HCT116 (cell line): Measurements from ENCODE around the gene C5AR2. TPM values are rescaled to one million over a fixed set of nuclear protein-coding genes. Genes with fewer than 3 reads are reported as not detected.

Experiments used
- ATAC-seq: fragments of 200-7000 bp; cut with Tn5 transposase; 2 replicates; pipeline ENCODE4 v1.9.1; 2020; ENCODE audit warnings: mild to moderate bottlenecking, moderate library complexity
- BruUV-seq: library from RNA; stranded (reverse); fragments of 400-500 nt; replicated peaks from 2 replicates; lab custom pipeline; 2021; lab: Mats Ljungman, UMichigan
- CTCF ChIA-PET: fragments of 300-600 bp; sonication (Branson Sonifier 250); formaldehyde crosslinking; loops from one replicate; lab custom pipeline; 2021; ENCODE audit warnings: antibody characterized with exemption; lab: Charles Lee
- POLR2A ChIA-PET: fragments of 300-600, 350-600 bp; sonication (Branson Sonifier 250); formaldehyde crosslinking; loops from one replicate; lab custom pipeline; 2021; ENCODE audit warnings: antibody characterized with exemption; lab: Charles Lee
- RAD21 ChIA-PET, 2 experiments: fragments of 300-600 bp; sonication (Branson Sonifier 250); formaldehyde crosslinking; loops; one replicate each; lab custom pipeline; 2023; ENCODE audit warnings: low total read pairs in 2 of 2; ENCODE audit not compliant: uncharacterized antibody in 2 of 2, unreplicated experiment in 2 of 2, low non-redundant PET in 1 of 2; lab: Charles Lee
- DNase-seq: peaks from one replicate; pipeline ENCODE4 v3.0.0-alpha.2; 2010; ENCODE audit warnings: low read depth, low spot score
- H2AFZ ChIP-seq: fragments of 200-600 bp; shearing (Covaris generic), sonication (generic); 2 replicates; pipeline ENCODE4 v1.6.1; 2017; ENCODE audit warnings: low read depth, mixed run types, mixed read lengths, antibody characterized with exemption, low read length; ENCODE audit not compliant: poor library complexity, severe bottlenecking
- H3K27ac ChIP-seq: 2 replicates; pipeline ENCODE4 v1.5.1; 2012; ENCODE audit warnings: low read depth, low read length
- H3K27me3 ChIP-seq: fragments of 200-600 bp; sonication (generic); 2 replicates; pipeline ENCODE4 v1.6.1; 2016; ENCODE audit warnings: mixed run types, low read length, mixed read lengths; ENCODE audit not compliant: insufficient read depth
- H3K36me3 ChIP-seq, 2 experiments: fragments of 200-500 bp in 1 of 2; fragments of 200-600 bp in 1 of 2; sonication (Bioruptor generic) in 1 of 2; sonication (generic) in 1 of 2; 2 replicates each; pipeline versions ENCODE4 v1.5.1 to v1.6.1; 2014 to 2016; ENCODE audit warnings: low read length in 2 of 2, inconsistent platforms in 1 of 2, mixed read lengths in 1 of 2, mixed run types in 1 of 2; ENCODE audit not compliant: insufficient read depth in 2 of 2, control insufficient read depth in 1 of 2
- H3K4me1 ChIP-seq, 2 experiments: fragments of 200-600 bp in 1 of 2; sonication (generic) in 1 of 2; 2 replicates each; pipeline versions ENCODE4 v1.5.1 to v1.6.1; 2012 to 2017; ENCODE audit warnings: low read length in 2 of 2, inconsistent platforms in 1 of 2, mild to moderate bottlenecking in 1 of 2, mixed read lengths in 1 of 2, mixed run types in 1 of 2, moderate library complexity in 1 of 2; ENCODE audit not compliant: insufficient read depth in 2 of 2, control insufficient read depth in 1 of 2
- H3K4me2 ChIP-seq: fragments of 200-600 bp; sonication (generic); 2 replicates; pipeline ENCODE4 v1.6.1; 2017; ENCODE audit warnings: mixed run types, low read length, mixed read lengths
- H3K4me3 ChIP-seq, 2 experiments: fragments of 200-600 bp in 1 of 2; sonication (generic) in 1 of 2; replicated peaks in 1 of 2; 2 replicates each; pipeline ENCODE4 v1.5.1; 2011 to 2016; ENCODE audit warnings: low read length in 2 of 2, control low read depth in 1 of 2, low read depth in 1 of 2, mild to moderate bottlenecking in 1 of 2, mixed read lengths in 1 of 2, mixed run types in 1 of 2
- H3K79me2 ChIP-seq: fragments of 200-600 bp; sonication (generic); 2 replicates; pipeline ENCODE4 v1.6.1; 2017; ENCODE audit warnings: mild to moderate bottlenecking, mixed run types, low read length, moderate library complexity, mixed read lengths; ENCODE audit not compliant: insufficient read depth
- H3K9ac ChIP-seq: fragments of 200-600 bp; sonication (generic); 2 replicates; pipeline ENCODE4 v1.6.1; 2016; ENCODE audit warnings: low read length, mixed read lengths
- H3K9me2 ChIP-seq: fragments of 200-600 bp; sonication (generic), shearing (Covaris generic); 2 replicates; pipeline ENCODE4 v1.6.1; 2017; ENCODE audit warnings: mixed run types, mild to moderate bottlenecking, moderate library complexity; ENCODE audit not compliant: insufficient read depth
- H3K9me3 ChIP-seq, 2 experiments: fragments of 200-500 bp in 1 of 2; fragments of 200-600 bp in 1 of 2; sonication (Bioruptor generic) in 1 of 2; sonication (generic) in 1 of 2; 2 replicates each; pipeline ENCODE4 v1.6.1; 2014 to 2017; ENCODE audit warnings: low read length in 2 of 2, mixed read lengths in 2 of 2, inconsistent platforms in 1 of 2, low read depth in 1 of 2, mild to moderate bottlenecking in 1 of 2, mixed run types in 1 of 2, moderate library complexity in 1 of 2; ENCODE audit not compliant: control insufficient read depth in 1 of 2, insufficient read depth in 1 of 2
- H4K20me1 ChIP-seq: fragments of 200-600 bp; sonication (generic), shearing (Covaris generic); 2 replicates; pipeline ENCODE4 v1.6.1; 2017; ENCODE audit warnings: mixed run types, mild to moderate bottlenecking, moderate library complexity; ENCODE audit not compliant: insufficient read depth
- ATF3 ChIP-seq: IDR thresholded peaks from 2 replicates; pipeline ENCODE4 v1.6.1; 2012
- CBX3 ChIP-seq: IDR thresholded peaks from 2 replicates; pipeline ENCODE4 v1.6.1; 2012; ENCODE audit warnings: low read depth
- CEBPB ChIP-seq: IDR thresholded peaks from 2 replicates; pipeline ENCODE4 v1.6.1; 2012; ENCODE audit warnings: low read depth
- CTCF ChIP-seq, 3 experiments: fragments of 200-600 bp in 1 of 3; sonication (generic) in 1 of 3; IDR thresholded peaks in 2 of 3; conservative IDR thresholded peaks in 1 of 3; 2 replicates each; pipeline ENCODE4 v1.5.1; 2012 to 2017; ENCODE audit warnings: low read depth in 2 of 3, low read length in 2 of 3, antibody characterized with exemption in 1 of 3, borderline replicate concordance in 1 of 3, control low read depth in 1 of 3, mild to moderate bottlenecking in 1 of 3, mixed read lengths in 1 of 3, mixed run types in 1 of 3, moderate library complexity in 1 of 3; ENCODE audit not compliant: insufficient read depth in 1 of 3
- ELF1 ChIP-seq: IDR thresholded peaks from 2 replicates; pipeline ENCODE4 v1.6.1; 2012; ENCODE audit warnings: low read depth, borderline replicate concordance
- MAX ChIP-seq: IDR thresholded peaks from 2 replicates; pipeline ENCODE4 v1.6.1; 2012
- POLR2A ChIP-seq: IDR thresholded peaks from 2 replicates; pipeline ENCODE4 v1.7.0; 2011; ENCODE audit warnings: borderline replicate concordance; ENCODE audit not compliant: insufficient read depth, insufficient read length; ENCODE audit errors: extremely low read depth
- RAD21 ChIP-seq: IDR thresholded peaks from 2 replicates; pipeline ENCODE4 v1.6.1; 2012; ENCODE audit warnings: low read depth, mild to moderate bottlenecking
- REST ChIP-seq: IDR thresholded peaks from 2 replicates; pipeline ENCODE4 v1.6.1; 2012; ENCODE audit warnings: low read depth
- SIN3A ChIP-seq: IDR thresholded peaks from 2 replicates; pipeline ENCODE4 v1.6.1; 2012; ENCODE audit warnings: low read depth
- TCF7L2 ChIP-seq: IDR thresholded peaks from 2 replicates; pipeline ENCODE4 v1.7.0; 2011; ENCODE audit warnings: borderline replicate concordance, inconsistent platforms; ENCODE audit not compliant: insufficient read depth, insufficient read length; ENCODE audit errors: extremely low read depth
- ZNF274 ChIP-seq: fragments of 200-500 bp; sonication (Bioruptor generic); IDR thresholded peaks from 2 replicates; pipeline ENCODE4 v1.6.1; 2014; ENCODE audit warnings: mild to moderate bottlenecking, low read depth, low read length, inconsistent platforms
- intact Hi-C: fragments of 100-400 bp; cut with micrococcal nuclease; formaldehyde crosslinking; loops from 2 replicates; pipeline ENCODE4 v1.10.0; 2022
- total RNA-seq: library from RNA; stranded (reverse); gene quantifications from one replicate; pipeline ENCODE4 v1.2.1, GENCODE V29; 2021; ENCODE audit not compliant: unreplicated experiment

The C5AR2 gene
- total RNA-seq, 1 experiment from 2014 or later, result 0.12 TPM

- no TSS peak for BruUV-seq
- Histone ChIP-seq H3K27me3 (no peaks in the 10 kb centered on the region), H3K27ac (no peak overlapping the region)
- DNase-seq, result no peak
- CTCF ChIA-PET, result no interaction called here
- TF ChIP-seq MAX (no peak), ATF3 (no peak), CTCF (IDR thresholded peaks at IDR 0.05 in 2 of 3, conservative IDR thresholded peaks at IDR 0.05 in 1 of 3; ENCODE audit: borderline replicate concordance in 1 of 3, insufficient read depth in 1 of 3, low read depth in 2 of 3, low read length in 2 of 3) (no peak), CBX3 (no peak), CEBPB (no peak), ELF1 (no peak), REST (no peak), RAD21 (no peak), ZNF274 (no peak), POLR2A (no peak), TCF7L2 (no peak), SIN3A (no peak)
- TF ChIP-seq, all 23 proteins: peak for 0
- Histone ChIP-seq H3K9ac (no peak overlapping the region), H3K4me2 (no peak overlapping the region), H3K36me3 (no peaks in the 10 kb centered on the region), H3K79me2 (no peaks in the 10 kb centered on the region), H3K4me1 (peaks cover 12 to 24% of the 10 kb centered on the region in 2 experiments), H3K9me2 (no peaks in the 10 kb centered on the region), H3K9me3 (no peaks in the 10 kb centered on the region), H3K4me3 (no peak overlapping the region), H2AFZ (no peak overlapping the region), H4K20me1 (no peaks in the 10 kb centered on the region)
- intact Hi-C loops, result no loop called here
- no peak for ATAC-seq
- POLR2A ChIA-PET, result no interaction called here
- RAD21 ChIA-PET, result no interaction called here
Measured at GRCh38 chr19:47313754-47314295, 18.1 kb upstream of the C5AR2 start.
